ES-I3 (cell line): ENCODE results near the gene PRKRIP1.

Source experiments
- H3K36me3 ChIP-seq: 2 replicates; pipeline ENCODE4 v1.6.1; 2013; ENCODE audit warnings: mild to moderate bottlenecking, low read length, control low read depth, moderate library complexity; ENCODE audit not compliant: insufficient read depth
- H3K4me1 ChIP-seq: 2 replicates; pipeline ENCODE4 v1.6.1; 2013; ENCODE audit warnings: mild to moderate bottlenecking, control low read depth, low read length; ENCODE audit not compliant: insufficient read depth
- H3K9ac ChIP-seq: 2 replicates; pipeline ENCODE4 v1.6.1; 2013; ENCODE audit warnings: low read depth, mild to moderate bottlenecking, low read length, moderate library complexity
- H3K9me3 ChIP-seq: 2 replicates; pipeline ENCODE4 v1.6.1; 2013; ENCODE audit warnings: mild to moderate bottlenecking, low read length, moderate library complexity; ENCODE audit not compliant: control insufficient read depth, insufficient read depth

The PRKRIP1 gene

DNA sequence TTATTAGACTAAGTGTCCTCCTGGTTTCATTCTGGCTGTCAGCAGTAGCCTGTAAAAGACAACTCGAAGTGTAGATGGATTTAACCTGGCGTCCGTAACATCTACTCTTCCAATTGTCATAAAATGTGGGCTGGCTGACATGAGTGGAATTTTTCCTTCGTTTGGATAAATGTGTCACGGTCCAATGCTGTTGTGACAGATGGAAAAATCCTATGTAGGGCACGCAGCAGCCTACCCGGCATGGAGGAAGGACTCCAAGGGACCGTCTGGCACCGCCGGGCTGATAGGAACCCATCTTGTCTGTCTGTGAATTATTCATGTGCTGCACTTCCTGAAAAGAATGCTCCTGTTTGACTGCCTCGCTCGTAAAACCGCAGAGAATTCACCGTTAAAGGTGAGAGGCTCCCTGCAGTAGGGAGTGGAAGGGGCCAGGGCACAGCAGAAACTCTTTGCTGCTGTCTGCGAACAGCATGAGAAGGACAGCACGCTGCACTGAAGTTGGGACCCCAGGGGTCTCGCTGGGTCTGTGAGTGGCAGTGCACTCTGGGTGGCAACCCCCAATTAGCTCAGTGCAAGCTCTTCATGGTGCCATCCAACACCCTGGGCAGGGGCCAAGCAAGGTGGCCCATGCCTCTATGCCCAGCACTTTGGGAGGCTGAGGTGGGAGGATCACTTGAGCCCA is 35.6 kb downstream of the PRKRIP1 start:
- H3K9me3 ChIP-seq: no peaks in the 10 kb centered on the region
- no peaks in the 10 kb centered on the region for H3K36me3 ChIP-seq
- 0 out of 2 replicates have a peak overlapping the region, but pooled peaks have one; percentile 2 for H3K9ac ChIP-seq
- H3K4me1 ChIP-seq: peaks cover 22% of the 10 kb centered on the region

DNA sequence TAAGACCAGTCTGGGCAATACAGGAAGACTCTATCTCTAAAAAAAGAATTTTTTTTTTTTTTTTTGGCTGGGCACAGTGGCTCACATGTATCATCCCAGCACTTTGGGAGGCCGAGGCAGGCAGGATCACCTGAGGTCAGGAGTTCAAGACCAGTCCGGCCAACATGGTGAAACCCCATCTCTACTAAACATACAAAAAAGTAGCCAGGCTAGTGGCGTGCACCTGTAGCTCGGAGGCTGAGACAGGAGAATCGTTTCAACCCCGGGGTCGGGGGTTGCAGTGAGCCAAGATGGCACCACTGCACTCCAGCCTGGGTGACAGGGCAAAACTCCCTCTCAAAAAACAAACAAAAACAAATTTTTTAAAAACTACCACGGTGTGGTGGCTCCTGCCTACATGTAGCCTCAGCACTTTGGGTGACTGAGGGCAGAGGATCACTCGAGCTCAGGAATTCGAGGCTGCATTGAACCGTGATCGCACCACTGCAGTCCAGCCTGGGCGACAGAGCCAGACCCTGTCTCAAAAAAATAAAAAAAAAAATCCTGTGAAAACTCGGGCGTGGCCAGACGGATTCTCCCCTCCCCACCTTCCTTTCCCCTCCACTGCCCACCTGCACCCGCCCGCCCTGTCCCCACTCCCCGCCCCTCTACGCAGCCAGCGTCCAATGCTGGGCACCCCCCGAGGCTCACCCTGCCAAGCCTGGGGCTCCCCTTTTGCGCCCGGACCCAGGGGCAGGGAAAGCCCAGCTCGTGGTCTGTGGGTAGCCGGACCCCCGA is 36.5 kb downstream of the PRKRIP1 start:
- Histone ChIP-seq H3K4me1 (peaks cover 22% of the 10 kb centered on the region), H3K9me3 (no peaks in the 10 kb centered on the region), H3K36me3 (no peaks in the 10 kb centered on the region), H3K9ac (peak overlapping the region; percentile 75)

DNA sequence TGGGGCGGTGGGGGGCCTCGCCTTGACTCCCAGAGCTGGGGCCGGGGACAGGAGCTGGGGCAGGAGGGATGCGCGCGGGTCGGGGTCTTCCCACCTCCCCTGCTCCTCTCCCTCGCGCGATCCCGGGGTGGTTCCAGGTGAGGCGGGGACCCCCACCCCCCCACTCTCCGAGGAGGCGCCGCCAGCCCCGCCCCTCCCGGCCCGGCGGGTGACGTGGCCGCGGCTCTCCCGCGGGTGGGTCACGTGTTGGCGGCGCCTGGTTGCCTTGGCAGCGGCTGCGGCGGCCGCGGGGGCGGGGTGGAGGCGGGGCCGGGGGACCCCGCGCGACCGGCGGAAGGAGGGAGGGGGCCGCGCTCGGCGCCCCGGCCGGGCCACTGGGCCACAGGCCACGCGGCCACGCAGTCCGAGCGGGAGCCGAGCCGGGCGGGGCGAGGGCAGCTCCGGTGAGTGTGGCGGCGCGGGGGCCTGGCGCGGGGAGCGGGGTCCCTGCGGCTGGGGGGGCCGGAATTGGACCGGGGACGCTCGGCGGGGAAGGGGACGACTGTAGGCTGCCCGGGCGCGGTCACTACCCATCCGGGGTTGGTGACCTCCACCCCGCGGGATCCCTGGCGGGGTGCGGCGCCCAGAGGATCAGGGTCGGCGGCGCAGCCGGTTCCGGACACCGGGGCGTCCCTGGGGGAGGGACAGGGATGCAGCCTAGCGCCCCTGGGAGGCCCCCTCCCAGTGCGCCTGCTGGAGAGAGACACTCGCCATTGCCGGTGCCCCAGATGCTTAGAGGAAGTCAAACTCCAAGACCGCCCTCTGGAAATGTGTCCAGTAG is 37.3 kb downstream of the PRKRIP1 start, which contains the start of gene ORAI2:
TSS of gene ORAI2 (plus strand) at position 357 of the 820 bp plus-strand sequence. CDS start 5,382 bp downstream, outside the sequence.
- Histone ChIP-seq H3K4me1 (peaks cover 22% of the 10 kb centered on the region), H3K9me3 (no peaks in the 10 kb centered on the region), H3K9ac (peak within 1 kb of the TSS; percentile 75), H3K36me3 (no peaks in the 10 kb centered on the region)

DNA sequence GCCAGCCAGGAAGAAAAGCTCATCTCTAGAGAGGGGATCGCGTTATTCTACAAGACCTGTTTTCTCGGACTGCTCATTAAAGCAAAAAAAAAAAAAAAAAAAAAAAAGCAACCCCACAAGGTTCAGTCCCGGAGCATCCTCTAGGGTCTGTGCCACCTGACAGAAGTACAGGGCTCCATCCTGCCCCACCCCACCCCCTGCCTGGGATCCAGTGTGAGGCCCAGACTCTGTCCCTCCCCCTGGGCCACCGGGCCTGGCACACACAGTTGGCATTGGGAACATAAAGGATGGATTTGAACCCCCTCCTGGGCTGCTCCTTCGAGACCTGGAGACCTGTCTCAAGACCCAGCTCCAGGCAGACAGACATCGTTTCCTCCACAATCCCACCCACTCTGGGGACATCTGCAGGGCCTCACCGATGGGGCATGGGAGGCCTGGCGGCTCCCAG is 37.9 kb downstream of the PRKRIP1 start:
- peak overlapping the region; percentile 75 for H3K9ac ChIP-seq
- peaks cover 22% of the 10 kb centered on the region for H3K4me1 ChIP-seq
- H3K9me3 ChIP-seq: no peaks in the 10 kb centered on the region
- H3K36me3 ChIP-seq: no peaks in the 10 kb centered on the region

DNA sequence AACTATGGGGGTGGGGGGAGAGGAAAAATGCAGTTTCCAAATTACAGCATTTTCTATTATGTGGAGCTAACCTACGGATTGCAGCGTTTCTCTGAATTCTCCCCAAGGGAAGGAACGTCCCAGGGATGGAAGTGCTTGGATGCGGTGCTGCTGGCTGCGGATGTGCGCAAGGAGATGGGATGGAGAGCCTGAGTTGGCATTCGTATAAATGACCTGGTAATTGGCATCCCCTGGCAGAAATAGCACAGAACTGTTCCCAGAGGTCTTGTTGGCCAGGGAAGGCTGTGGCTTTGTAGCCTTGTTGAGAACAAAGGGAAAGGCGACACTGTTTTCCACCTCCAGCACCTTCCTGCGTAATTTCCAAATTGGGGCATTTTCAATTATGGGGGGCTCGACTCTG is 40.0 kb downstream of the PRKRIP1 start:
- Histone ChIP-seq H3K36me3 (no peaks in the 10 kb centered on the region), H3K9ac (no peak overlapping the region), H3K4me1 (peaks cover 22% of the 10 kb centered on the region)

GRCh38 chr7:102439963-102440795 is 44.0 kb downstream of the PRKRIP1 start:
- no peak overlapping the region for H3K9ac ChIP-seq
- peaks cover 4% of the 10 kb centered on the region; the same call in 1 of the 2 replicates for H3K4me1 ChIP-seq
- H3K36me3 ChIP-seq: peaks cover 3% of the 10 kb centered on the region; the same call in 1 of the 2 replicates
- no peaks in the 10 kb centered on the region for H3K9me3 ChIP-seq

More for the DNA sequence above, 40.0 kb downstream of the PRKRIP1 start:
- no peaks in the 10 kb centered on the region for H3K9me3 ChIP-seq

DNA sequence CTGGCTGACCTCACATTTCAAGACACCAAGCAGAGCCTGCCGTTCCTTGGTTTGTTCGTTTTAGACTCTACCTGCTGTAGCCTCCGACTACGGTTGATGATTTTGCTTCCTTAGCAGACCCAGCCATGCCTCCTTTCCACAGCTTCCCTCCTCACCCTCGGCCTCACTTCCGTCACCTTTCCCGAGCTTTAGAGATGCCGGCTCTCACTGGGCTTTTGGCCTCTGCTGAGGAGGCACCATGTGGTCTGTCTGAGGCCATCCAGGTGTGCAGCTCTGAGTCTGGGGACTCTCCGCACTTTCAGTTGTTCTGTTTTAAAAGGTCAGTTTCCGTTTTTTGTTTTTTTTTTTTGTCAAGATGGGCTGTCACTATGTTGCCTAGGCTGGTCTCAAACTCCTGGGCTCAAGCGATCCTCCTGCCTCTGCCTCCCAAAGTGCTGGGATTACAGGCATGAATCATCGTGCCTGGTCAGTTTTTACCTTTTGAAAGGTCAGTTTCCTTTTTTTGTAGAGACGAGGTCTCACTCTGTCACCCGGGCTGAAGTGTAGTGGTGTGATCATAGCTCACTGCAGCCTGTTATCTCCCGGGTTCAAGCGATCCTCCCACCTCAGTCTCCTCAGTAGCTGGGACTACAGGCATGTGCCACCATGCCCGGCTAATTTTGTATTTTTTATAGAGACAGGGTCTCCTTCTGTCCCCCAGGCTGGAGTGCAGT is 49.0 kb downstream of the PRKRIP1 start:
- Histone ChIP-seq H3K9ac (no peak overlapping the region), H3K9me3 (no peaks in the 10 kb centered on the region), H3K36me3 (peaks cover 3% of the 10 kb centered on the region; the same call in 1 of the 2 replicates), H3K4me1 (peaks cover 11% of the 10 kb centered on the region; the same call in 1 of the 2 replicates)

DNA sequence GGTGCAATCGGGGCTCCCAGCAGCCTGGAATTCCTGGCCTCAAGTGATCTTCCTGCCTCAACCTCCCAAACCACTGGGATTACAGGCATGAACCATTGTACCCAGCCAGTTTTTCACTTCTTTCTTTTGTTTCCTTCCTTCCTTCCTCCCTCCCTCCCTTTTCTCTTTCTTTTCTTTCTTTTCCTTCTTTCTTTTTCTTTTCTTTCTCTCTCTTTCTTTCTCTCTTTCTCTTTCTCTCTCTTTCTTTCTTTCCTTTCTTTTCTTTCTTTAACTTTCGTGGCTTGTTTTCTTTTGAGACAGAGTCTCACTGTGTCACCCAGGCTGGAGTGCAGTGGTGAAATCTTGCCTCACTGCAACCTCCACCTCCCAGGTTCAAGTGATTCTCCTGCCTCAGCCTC is 49.5 kb downstream of the PRKRIP1 start:
- Histone ChIP-seq H3K4me1 (peaks cover 8% of the 10 kb centered on the region; the same call in 1 of the 2 replicates), H3K9ac (no peak overlapping the region), H3K36me3 (peaks cover 3% of the 10 kb centered on the region; the same call in 1 of the 2 replicates), H3K9me3 (no peaks in the 10 kb centered on the region)

GRCh38 chr7:102446387-102447156 is 50.4 kb downstream of the PRKRIP1 start:
- Histone ChIP-seq H3K4me1 (peaks cover 10% of the 10 kb centered on the region; the same call in 1 of the 2 replicates), H3K9me3 (no peaks in the 10 kb centered on the region), H3K36me3 (peaks cover 3% of the 10 kb centered on the region; the same call in 1 of the 2 replicates), H3K9ac (no peak overlapping the region)

DNA sequence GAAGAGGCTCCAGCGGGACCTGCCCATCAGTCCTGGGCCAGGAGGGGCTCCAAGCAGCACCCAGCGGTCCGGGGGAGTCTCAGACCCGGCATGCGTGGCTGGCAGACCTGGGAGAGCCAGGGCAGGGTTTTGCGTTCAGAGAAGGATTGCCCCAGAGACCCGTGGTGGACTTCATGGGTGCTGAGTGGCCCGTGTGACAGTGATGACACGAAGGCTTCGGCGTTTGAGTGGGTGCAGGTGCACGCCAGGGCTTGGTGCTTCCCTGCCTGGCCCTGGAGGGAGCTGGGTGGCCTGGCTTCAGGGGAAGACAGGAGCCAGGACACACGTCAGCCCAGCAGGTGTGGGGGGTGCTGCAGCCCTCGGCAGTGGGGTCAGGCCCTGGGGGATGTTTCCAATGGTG is 51.1 kb downstream of the PRKRIP1 start:
- H3K9ac ChIP-seq: no peak overlapping the region

GRCh38 chr7:102449136-102449535 is 53.0 kb downstream of the PRKRIP1 start:
- Histone ChIP-seq H3K4me1 (peaks cover 14% of the 10 kb centered on the region; the same call in 1 of the 2 replicates), H3K9me3 (no peaks in the 10 kb centered on the region), H3K9ac (no peak overlapping the region), H3K36me3 (peaks cover 3% of the 10 kb centered on the region; the same call in 1 of the 2 replicates)

More for the DNA sequence above, 51.1 kb downstream of the PRKRIP1 start:
- H3K36me3 ChIP-seq: peaks cover 3% of the 10 kb centered on the region; the same call in 1 of the 2 replicates
- peaks cover 14% of the 10 kb centered on the region; the same call in 1 of the 2 replicates for H3K4me1 ChIP-seq
- no peaks in the 10 kb centered on the region for H3K9me3 ChIP-seq

GRCh38 chr7:102450242-102450641 is 54.1 kb downstream of the PRKRIP1 start:
- no peak overlapping the region for H3K9ac ChIP-seq
- H3K9me3 ChIP-seq: no peaks in the 10 kb centered on the region
- H3K36me3 ChIP-seq: no peaks in the 10 kb centered on the region; the same call in 1 of the 2 replicates
- H3K4me1 ChIP-seq: peaks cover 14% of the 10 kb centered on the region; the same call in 1 of the 2 replicates
